GM12864 (cell line): Measurements from ENCODE around the gene DSC1.

ENCODE experiments used
- DNase-seq: peaks from one replicate; pipeline ENCODE4 v3.0.0-alpha.2; 2011; ENCODE audit warnings: low read depth
- H3K4me3 ChIP-seq: 2 replicates; pipeline ENCODE4 v1.5.1; 2011; ENCODE audit warnings: mild to moderate bottlenecking, low read depth, low read length, control low read depth
- CTCF ChIP-seq: IDR thresholded peaks from 2 replicates; pipeline ENCODE4 v1.5.1; 2011; ENCODE audit warnings: low read depth, mild to moderate bottlenecking, moderate library complexity, low read length, control low read depth, inconsistent platforms; ENCODE audit errors: missing control alignments

The DSC1 gene

DNA sequence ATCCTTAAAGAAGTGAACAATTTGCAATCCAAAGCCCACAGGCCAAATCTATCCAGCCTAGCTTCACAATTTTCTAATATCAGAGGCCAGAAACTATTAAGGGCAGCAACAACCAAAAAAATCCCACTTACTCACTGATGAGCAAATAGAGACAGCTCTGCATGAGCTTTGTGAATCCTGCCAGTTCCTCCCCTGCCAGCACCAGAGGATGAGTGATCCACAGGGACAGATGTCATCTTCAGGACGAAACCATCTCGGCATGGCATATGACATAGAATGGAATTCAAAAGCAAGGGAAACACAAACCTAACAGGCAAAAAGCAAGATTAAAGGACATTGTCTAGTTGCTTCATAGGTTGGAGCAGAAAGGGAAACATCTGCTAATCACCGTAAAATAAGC lies 58.2 kb downstream of the DSC1 start:
- no peak for DNase-seq
- no peak for TF ChIP-seq CTCF
- H3K4me3 ChIP-seq, result no peak overlapping the region

- TF ChIP-seq CTCF, result no peak
- DNase-seq, result no peak
- H3K4me3 ChIP-seq, result no peak overlapping the region
These were observed 59.2 kb downstream of the DSC1 start for GRCh38 chr18:31103423-31103822.

GRCh38 chr18:31102941-31103340 lies 59.7 kb downstream of the DSC1 start:
- no peak overlapping the region for H3K4me3 ChIP-seq
- DNase-seq, result no peak
- no peak for TF ChIP-seq CTCF

DNA sequence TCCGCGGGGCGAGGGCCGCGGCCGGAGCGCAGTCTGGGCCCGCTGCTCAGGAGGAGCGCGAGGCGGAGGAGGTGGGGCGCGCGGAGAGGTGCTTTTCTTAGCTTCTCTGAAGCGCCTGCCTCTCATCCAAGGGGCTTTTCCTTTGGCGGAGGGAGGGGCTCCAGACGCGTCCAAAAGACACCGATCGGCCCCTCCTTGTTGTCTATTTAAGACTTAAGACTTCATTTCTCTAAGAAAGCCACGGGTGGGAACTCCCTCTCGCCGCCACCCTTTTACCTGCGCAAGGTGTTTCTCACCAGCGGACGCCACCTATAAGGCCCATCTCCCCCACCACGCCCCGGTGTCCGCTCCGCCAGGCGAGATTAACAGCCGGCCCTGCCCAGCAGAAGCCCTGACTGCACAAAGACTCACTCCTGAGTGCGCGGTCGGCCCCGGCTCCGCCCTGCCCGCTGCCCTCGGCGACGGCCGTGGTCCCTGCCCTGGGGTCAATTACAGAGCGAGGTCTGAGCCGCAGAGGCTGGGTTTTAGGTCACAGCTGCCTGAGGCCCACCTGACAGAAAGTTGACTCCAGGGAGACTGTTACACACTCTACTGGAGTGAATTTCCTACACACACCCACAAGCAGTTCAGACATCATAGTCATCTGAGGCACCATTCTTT lies 60.5 kb downstream of the DSC1 start, which contains the start of gene DSC2:
TSS of gene DSC2 (minus strand) at position 397 of the 660 bp plus-strand sequence. CDS start 450 bp downstream, outside the sequence.
- peak within 1 kb of the TSS; percentile 33 for H3K4me3 ChIP-seq
- no peak for DNase-seq
- no peak for TF ChIP-seq CTCF

- no peak for DNase-seq
- TF ChIP-seq CTCF, result no peak
- peak overlapping the region; percentile 33 for H3K4me3 ChIP-seq
These were observed 61.3 kb downstream of the DSC1 start for GRCh38 chr18:31101183-31102024.

GRCh38 chr18:31100436-31101182 lies 62.0 kb downstream of the DSC1 start:
- H3K4me3 ChIP-seq, result no peak overlapping the region
- TF ChIP-seq CTCF, result no peak
- DNase-seq, result no peak
